HepG2 (cell line): ENCODE data around the gene CDH13. TPM values are rescaled to one million over a fixed set of nuclear protein-coding genes. Genes with fewer than 3 reads are reported as not detected.

Experiments
- ATAC-seq: fragments of 200-7000 bp; cut with Tn5 transposase; 3 replicates; pipeline ENCODE4 v1.9.1; 2020; ENCODE audit warnings: mild to moderate bottlenecking, moderate library complexity
- BruUV-seq: library from RNA; stranded (reverse); fragments of 400-500 nt; replicated peaks from 2 replicates; lab custom pipeline; 2021; lab: Mats Ljungman, UMichigan
- CTCF ChIA-PET: fragments of 300-600 bp; formaldehyde crosslinking; extraction: SDS; loops from one replicate; lab custom pipeline; 2021; ENCODE audit warnings: low total read pairs, inconsistent platforms, low intra/inter-chr PET ratio; lab: Yijun Ruan, JAX
- POLR2A ChIA-PET: fragments of 350-600 bp; sonication (Branson Sonifier 250); formaldehyde crosslinking; loops from one replicate; lab custom pipeline; 2020; ENCODE audit warnings: antibody characterized with exemption, inconsistent platforms; lab: Yijun Ruan, JAX
- DNase-seq: peaks from one replicate; pipeline ENCODE4 v3.0.0-alpha.2; 2015; ENCODE audit warnings: low spot score
- FAIRE-seq: peaks from 3 replicates; lab custom pipeline; 2011; peaks lifted over from hg19 to GRCh38; lab: Jason Lieb, UNC
- H2AFZ ChIP-seq: one replicate; pipeline ENCODE4 v1.6.1; 2011; ENCODE audit warnings: low read length, inconsistent platforms
- H3K27ac ChIP-seq: fragments of 300-600 bp; 3 replicates; pipeline ENCODE4 v1.8.0; 2011; ENCODE audit warnings: mixed run types, mild to moderate bottlenecking, mixed read lengths, low read length, inconsistent platforms; ENCODE audit not compliant: insufficient read depth; ENCODE audit errors: extremely low read length
- H3K27me3 ChIP-seq, 2 experiments: fragments of 200-600 bp in 1 of 2; 2 replicates in 1 of 2; 3 replicates in 1 of 2; pipeline versions ENCODE4 v1.6.0 to v1.8.0; 2011; ENCODE audit warnings: low read length in 2 of 2, mild to moderate bottlenecking in 2 of 2, moderate library complexity in 2 of 2, inconsistent platforms in 1 of 2; ENCODE audit not compliant: insufficient read depth in 2 of 2, control insufficient read depth in 1 of 2
- H3K36me3 ChIP-seq, 2 experiments: fragments of 200-600 bp in 1 of 2; replicated peaks in 1 of 2; 2 replicates in 1 of 2; 3 replicates in 1 of 2; pipeline versions ENCODE4 v1.5.1 to v1.8.0; 2011; ENCODE audit warnings: low read length in 2 of 2, inconsistent platforms in 1 of 2; ENCODE audit not compliant: insufficient read depth in 2 of 2, control insufficient read depth in 1 of 2
- H3K4me1 ChIP-seq: 2 replicates; pipeline ENCODE4 v1.5.1; 2012; ENCODE audit warnings: low read length, inconsistent platforms; ENCODE audit not compliant: insufficient read depth
- H3K4me2 ChIP-seq: 2 replicates; pipeline ENCODE4 v1.6.0; 2011; ENCODE audit warnings: low read depth, low read length, inconsistent platforms
- H3K4me3 ChIP-seq, 3 experiments: fragments of 200-600 bp in 1 of 3; sonication (generic), shearing (Covaris generic) in 1 of 3; replicated peaks in 1 of 3; 2 replicates each; pipeline ENCODE4 v1.5.1; 2011 to 2016; ENCODE audit warnings: low read length in 3 of 3, inconsistent platforms in 2 of 3, low read depth in 2 of 3, mild to moderate bottlenecking in 2 of 3, control low read depth in 1 of 3, mixed read lengths in 1 of 3; ENCODE audit not compliant: insufficient read depth in 1 of 3
- H3K79me2 ChIP-seq: one replicate; pipeline ENCODE4 v1.6.1; 2011; ENCODE audit warnings: low read length, inconsistent platforms; ENCODE audit not compliant: insufficient read depth
- H3K9ac ChIP-seq: 2 replicates; pipeline ENCODE4 v1.6.0; 2011; ENCODE audit warnings: mild to moderate bottlenecking, low read depth, low read length, inconsistent platforms; ENCODE audit not compliant: insufficient read depth
- H3K9me3 ChIP-seq: 2 replicates; pipeline ENCODE4 v1.5.1; 2012; ENCODE audit warnings: mild to moderate bottlenecking, low read length
- H4K20me1 ChIP-seq: 2 replicates; pipeline ENCODE4 v1.6.0; 2011; ENCODE audit warnings: inconsistent platforms, mild to moderate bottlenecking, low read length, moderate library complexity; ENCODE audit not compliant: insufficient read depth
- ARNT ChIP-seq: fragments of 450-650 bp; IDR thresholded peaks from 2 replicates; pipeline ENCODE4 v1.6.1; 2017
- ARNTL ChIP-seq: sonication (generic); formaldehyde crosslinking; IDR thresholded peaks from 2 replicates; pipeline ENCODE4 v1.4.0; 2020; ENCODE audit warnings: mild to moderate bottlenecking, missing genetic modification reagents
- CBFB ChIP-seq: sonication (generic); formaldehyde crosslinking; IDR thresholded peaks from 2 replicates; pipeline ENCODE4 v1.4.0; 2020; ENCODE audit warnings: missing genetic modification reagents
- HES4 ChIP-seq: sonication (generic); formaldehyde crosslinking; IDR thresholded peaks from 2 replicates; pipeline ENCODE4 v1.9.0; 2021; ENCODE audit warnings: mild to moderate bottlenecking, missing genetic modification reagents, borderline replicate concordance
- NFYB ChIP-seq: sonication (generic); formaldehyde crosslinking; IDR thresholded peaks from 2 replicates; pipeline ENCODE4 v1.4.0; 2020; ENCODE audit warnings: missing genetic modification reagents
- PAF1 ChIP-seq: IDR thresholded peaks from 2 replicates; pipeline ENCODE4 v1.6.1; 2016; ENCODE audit warnings: missing genetic modification reagents, missing compliant biosample characterization
- PRMT3 ChIP-seq: sonication (generic); formaldehyde crosslinking; IDR thresholded peaks from 2 replicates; pipeline ENCODE4 v1.8.1; 2022; ENCODE audit warnings: low read depth, mild to moderate bottlenecking, moderate library complexity, missing genetic modification reagents, borderline replicate concordance
- REPIN1 ChIP-seq: sonication (generic); formaldehyde crosslinking; IDR thresholded peaks from 2 replicates; pipeline ENCODE4 v1.8.0; 2022; ENCODE audit warnings: missing genetic modification reagents, low read depth, mild to moderate bottlenecking, borderline replicate concordance
- RFX5 ChIP-seq: IDR thresholded peaks from 2 replicates; pipeline ENCODE4 v1.6.1; 2011; ENCODE audit warnings: low read depth, low read length, improper control_type of control experiment
- SAFB2 ChIP-seq: sonication (generic); formaldehyde crosslinking; IDR thresholded peaks from 2 replicates; pipeline ENCODE4 v1.5.1; 2020; ENCODE audit warnings: missing genetic modification reagents, low read depth, mild to moderate bottlenecking, borderline replicate concordance
- ZBTB7B ChIP-seq: sonication (generic); formaldehyde crosslinking; IDR thresholded peaks from 2 replicates; pipeline ENCODE4 v1.4.0; 2020; ENCODE audit warnings: missing genetic modification reagents
- ZNF230 ChIP-seq: sonication (generic); formaldehyde crosslinking; IDR thresholded peaks from 2 replicates; pipeline ENCODE4 v1.4.0; 2020; ENCODE audit warnings: mild to moderate bottlenecking, missing genetic modification reagents
- ZNF296 ChIP-seq: sonication (generic); formaldehyde crosslinking; conservative IDR thresholded peaks from 2 replicates; pipeline ENCODE4 v1.5.0; 2020; ENCODE audit warnings: mild to moderate bottlenecking, missing genetic modification reagents
- ZNF530 ChIP-seq: sonication (generic); formaldehyde crosslinking; IDR thresholded peaks from 2 replicates; pipeline ENCODE4 v1.5.0; 2020; ENCODE audit warnings: low read depth, mild to moderate bottlenecking, missing genetic modification reagents
- ZNF891 ChIP-seq: sonication (generic); formaldehyde crosslinking; IDR thresholded peaks from 2 replicates; pipeline ENCODE4 v1.5.0; 2020; ENCODE audit warnings: mild to moderate bottlenecking, missing genetic modification reagents
- ZSCAN29 ChIP-seq: sonication (generic); formaldehyde crosslinking; conservative IDR thresholded peaks from 2 replicates; pipeline ENCODE4 v1.4.0; 2020; ENCODE audit warnings: mild to moderate bottlenecking, missing genetic modification reagents
- WGBS: methylation state at CpG from one replicate; pipeline ENCODE4 v1.1.6; 2017; ENCODE audit warnings: low lambda C conversion rate; 5-methylcytosine and 5-hydroxymethylcytosine counted together
- in situ Hi-C: cut with HindIII; loops from 2 replicates; pipeline ENCODE4 v1.10.0; 2017; ENCODE audit warnings: low pct_unique_long_range_greater_than_20kb; ENCODE audit not compliant: extremely low pct_ligation_motif_present
- intact Hi-C: fragments of 100-400 bp; cut with micrococcal nuclease; formaldehyde crosslinking; loops from one replicate; pipeline ENCODE4 v1.10.0; 2022; ENCODE audit not compliant: unreplicated experiment
- polyA plus RNA-seq, 8 experiments: library from polyadenylated mRNA; depleted of rRNA in 3 of 8; stranded (reverse) in 7 of 8; unstranded in 1 of 8; fragments of >200 nt; fragmentation: Illumina TruSeq in 4 of 8; extraction: Trizol in 4 of 8; gene quantifications; 2 replicates each; pipeline versions ENCODE4 v1.2.1 to v1.2.3, GENCODE V29; 2011 to 2016; ENCODE audit warnings: low read depth in 4 of 8, missing spikeins in 1 of 8, mixed read lengths in 1 of 8; ENCODE audit not compliant: insufficient read depth in 1 of 8
- total RNA-seq, 5 experiments: library from RNA; depleted of rRNA; stranded (reverse); fragments of >200 nt; fragmentation: Illumina TruSeq; extraction: Trizol; gene quantifications; 2 replicates each; pipeline ENCODE4 v1.2.3, GENCODE V29; 2016; ENCODE audit warnings: low read depth in 1 of 5

The CDH13 gene
- total and polyA plus RNA-seq, 2 of the 13 experiments (the other 11 are each of a cell fraction or from before 2014, with no cell fraction given) = not detected

GRCh38 chr16:83680980-83681379, 1054.2 kb downstream of the CDH13 start (continued):
- TF ChIP-seq ZSCAN29 (CRISPR knock-in tag) (no peak), PAF1 (CRISPR knock-in tag) (no peak), ARNT (no peak)

- H3K4me2 ChIP-seq = no peak overlapping the region
- in situ Hi-C loops = no loop called here
- ATAC-seq = no peak
These were observed 1054.7 kb downstream of the CDH13 start for GRCh38 chr16:83681381-83681956.

GRCh38 chr16:83682116-83682867, 1055.5 kb downstream of the CDH13 start:
- in situ Hi-C loops = no loop called here
- POLR2A ChIA-PET = no interaction called here
- peaks cover 2 to 43% of the 10 kb centered on the region in 2 experiments; a peak in 3 of 5 replicates for H3K27me3 ChIP-seq

More at GRCh38 chr16:83681381-83681956, 1054.7 kb downstream of the CDH13 start:
- TF ChIP-seq REPIN1 (CRISPR knock-in tag) (no peak), ZNF230 (no peak), NFYB (CRISPR knock-in tag) (no peak), ARNTL (no peak), SAFB2 (CRISPR knock-in tag) (no peak), ZBTB7B (CRISPR knock-in tag) (no peak), ZNF530 (CRISPR knock-in tag) (no peak)
- ChIA-PET POLR2A (no interaction called here), CTCF (no interaction called here)
- H3K36me3 ChIP-seq = no peaks in the 10 kb centered on the region
- no peak overlapping the region for H2AFZ ChIP-seq
- no peaks in the 10 kb centered on the region for H3K9me3 ChIP-seq
- no peaks in the 10 kb centered on the region for H3K79me2 ChIP-seq
- no peak overlapping the region for H3K27ac ChIP-seq
- DNase-seq (no peak), FAIRE-seq (no peak)
- H3K9ac ChIP-seq = no peak overlapping the region
- H3K4me1 ChIP-seq = no peaks in the 10 kb centered on the region
- no TSS peak for BruUV-seq
- H3K4me3 ChIP-seq = no peak overlapping the region
- H3K27me3 ChIP-seq = peaks cover 2 to 51% of the 10 kb centered on the region in 2 experiments; a peak in 3 of 5 replicates
- 19% methylated on average over 9 of the region's 9 CpGs for WGBS
- H4K20me1 ChIP-seq = no peaks in the 10 kb centered on the region
- intact Hi-C loops = no loop called here

More at GRCh38 chr16:83682116-83682867, 1055.5 kb downstream of the CDH13 start:
- no peak overlapping the region for H2AFZ ChIP-seq
- no peaks in the 10 kb centered on the region for H3K36me3 ChIP-seq
- H3K79me2 ChIP-seq = no peaks in the 10 kb centered on the region
- DNase-seq (no peak), FAIRE-seq (no peak), ATAC-seq (no peak)
- no peak overlapping the region for H3K4me3 ChIP-seq
- BruUV-seq = no TSS peak
- H3K27ac ChIP-seq = no peak overlapping the region
- no peak for TF ChIP-seq CBFB
- TF ChIP-seq ZNF891 (CRISPR knock-in tag) = no peak
- TF ChIP-seq HES4 (CRISPR knock-in tag) = no peak
- no peak for TF ChIP-seq ZNF296
- TF ChIP-seq PRMT3 (CRISPR knock-in tag) = no peak
- TF ChIP-seq RFX5 = no peak
- H3K4me2 ChIP-seq = no peak overlapping the region
- intact Hi-C loops = no loop called here
- CTCF ChIA-PET = no interaction called here
- H3K9me3 ChIP-seq = no peaks in the 10 kb centered on the region
- no peaks in the 10 kb centered on the region for H3K4me1 ChIP-seq
- H4K20me1 ChIP-seq = no peaks in the 10 kb centered on the region
- H3K9ac ChIP-seq = no peak overlapping the region
- WGBS = 33% methylated on average over 13 of the region's 13 CpGs
